SK-N-SH treated with all-trans-retinoic acid at 6 μM for 48 hours (cell line): ENCODE measurements around the gene ST3GAL3.

ENCODE experiments used
- ATAC-seq: fragments of 200-7000 bp; cut with Tn5 transposase; 3 replicates; pipeline ENCODE4 v1.9.1; 2020; ENCODE audit warnings: mild to moderate bottlenecking, moderate library complexity
- CSDC2 ChIP-seq: fragments of 250-450 bp; sonication (Bioruptor Pico); IDR thresholded peaks from 2 replicates; pipeline ENCODE4 v1.5.0; 2020; ENCODE audit warnings: mild to moderate bottlenecking, moderate library complexity
- ESRRG ChIP-seq: fragments of 250-450 bp; sonication (Bioruptor Pico); IDR thresholded peaks from 2 replicates; pipeline ENCODE4 v1.6.1; 2021; ENCODE audit warnings: mild to moderate bottlenecking
- ISL1 ChIP-seq: fragments of 250-450 bp; sonication (Bioruptor Pico); IDR thresholded peaks from 2 replicates; pipeline ENCODE4 v2.1.2; 2022; ENCODE audit warnings: mild to moderate bottlenecking, moderate library complexity
- OSR1 ChIP-seq: fragments of 250-450 bp; sonication (Bioruptor Pico); IDR thresholded peaks from 2 replicates; pipeline ENCODE4 v1.8.0; 2022; ENCODE audit warnings: moderate library complexity, mild to moderate bottlenecking, inconsistent platforms
- PPARA ChIP-seq: fragments of 250-450 bp; sonication (Bioruptor Pico); IDR thresholded peaks from 2 replicates; pipeline ENCODE4 v1.5.0; 2020; ENCODE audit warnings: mild to moderate bottlenecking, borderline replicate concordance
- RARB ChIP-seq: fragments of 250-450 bp; sonication (Bioruptor Pico); IDR thresholded peaks from 2 replicates; pipeline ENCODE4 v1.8.0; 2021; ENCODE audit warnings: mild to moderate bottlenecking, moderate library complexity
- SNAI2 ChIP-seq: fragments of 250-450 bp; sonication (Bioruptor Pico); IDR thresholded peaks from 2 replicates; pipeline ENCODE4 v1.5.0; 2020; ENCODE audit warnings: mild to moderate bottlenecking, moderate library complexity
- TCF4 ChIP-seq: fragments of 250-450 bp; sonication (Bioruptor Pico); IDR thresholded peaks from 2 replicates; pipeline ENCODE4 v1.8.0; 2021; ENCODE audit warnings: mild to moderate bottlenecking, moderate library complexity, borderline replicate concordance
- TOX ChIP-seq: fragments of 250-450 bp; sonication (Bioruptor Pico); IDR thresholded peaks from 2 replicates; pipeline ENCODE4 v1.8.0; 2021; ENCODE audit warnings: mild to moderate bottlenecking, moderate library complexity, borderline replicate concordance
- ZC3H10 ChIP-seq: fragments of 250-450 bp; sonication (Bioruptor Pico); IDR thresholded peaks from 2 replicates; pipeline ENCODE4 v1.5.1; 2021; ENCODE audit warnings: mild to moderate bottlenecking, moderate library complexity
- ZFP3 ChIP-seq: fragments of 250-450 bp; sonication (Bioruptor Pico); IDR thresholded peaks from 2 replicates; pipeline ENCODE4 v1.5.0; 2020; ENCODE audit warnings: mild to moderate bottlenecking, moderate library complexity
- ZFP30 ChIP-seq: fragments of 450-650 bp; formaldehyde crosslinking; IDR thresholded peaks from 2 replicates; pipeline ENCODE4 v1.5.0; 2022; ENCODE audit warnings: mild to moderate bottlenecking, moderate library complexity
- ZNF565 ChIP-seq: fragments of 450-650 bp; formaldehyde crosslinking; conservative IDR thresholded peaks from 2 replicates; pipeline ENCODE4 v1.5.0; 2020; ENCODE audit warnings: low read depth, mild to moderate bottlenecking, moderate library complexity
- ZNF70 ChIP-seq: fragments of 450-650 bp; formaldehyde crosslinking; IDR thresholded peaks from 2 replicates; pipeline ENCODE4 v1.5.0; 2020; ENCODE audit warnings: mild to moderate bottlenecking, moderate library complexity
- TF ChIP-seq, protein P1 (sequence below): fragments of 250-450 bp; sonication (Bioruptor Pico); IDR thresholded peaks from 2 replicates; pipeline ENCODE4 v1.8.0; 2020; ENCODE audit warnings: mild to moderate bottlenecking, moderate library complexity, borderline replicate concordance
- TF ChIP-seq, protein P2 (sequence below): fragments of 250-450 bp; sonication (Bioruptor Pico); IDR thresholded peaks from 2 replicates; pipeline ENCODE4 v1.5.1; 2020; ENCODE audit warnings: low read depth, mild to moderate bottlenecking, moderate library complexity
- TF ChIP-seq, protein P3 (sequence below): fragments of 250-450 bp; sonication (Bioruptor Pico); IDR thresholded peaks from 2 replicates; pipeline ENCODE4 v1.5.1; 2021; ENCODE audit warnings: mild to moderate bottlenecking, moderate library complexity
- TF ChIP-seq, protein P4 (sequence below): fragments of 250-450 bp; sonication (Bioruptor Pico); IDR thresholded peaks from 2 replicates; pipeline ENCODE4 v1.8.0; 2021; ENCODE audit warnings: low read depth, mild to moderate bottlenecking, moderate library complexity, borderline replicate concordance
- TF ChIP-seq, protein P5 (sequence below): fragments of 250-450 bp; sonication (Bioruptor Pico); IDR thresholded peaks from 2 replicates; pipeline ENCODE4 v1.5.0; 2020; ENCODE audit warnings: mild to moderate bottlenecking, moderate library complexity

ST3GAL3 gene

DNA sequence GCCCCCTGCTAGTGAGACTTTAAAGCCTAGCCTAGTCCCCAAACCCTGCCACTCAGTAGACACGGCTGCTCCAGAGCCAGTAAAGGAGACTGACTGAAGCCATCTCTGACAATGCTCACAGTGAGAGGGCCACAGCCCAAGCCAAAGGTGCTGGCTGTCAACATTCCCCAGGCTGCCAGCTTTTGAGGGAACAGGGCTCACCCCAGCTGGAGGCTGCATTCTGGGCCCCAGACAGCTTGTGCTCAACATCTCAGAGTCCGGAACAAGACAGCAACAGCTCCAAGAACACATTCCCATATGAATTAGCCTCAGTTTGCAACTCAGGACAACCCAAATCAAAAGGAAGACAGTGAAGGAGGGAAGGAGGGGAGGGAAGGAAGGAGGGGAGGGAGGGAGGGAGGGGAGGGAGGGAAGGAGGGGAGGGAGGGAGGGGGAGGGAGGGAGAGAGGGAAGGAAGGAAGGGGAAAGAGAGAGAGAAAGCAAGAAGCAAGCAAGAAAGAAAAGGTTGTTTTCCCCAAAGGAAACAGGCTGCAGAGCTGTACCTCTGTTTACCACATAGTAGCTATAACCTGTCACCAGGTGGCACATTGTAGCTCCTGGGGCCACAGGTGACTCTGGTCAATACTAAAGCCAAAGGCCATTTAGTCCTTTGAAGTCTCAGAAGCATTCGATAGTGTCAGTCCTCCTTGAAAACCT, 231.7 kb downstream of the ST3GAL3 start (continued):
- TF ChIP-seq ZNF565 (CRISPR knock-in tag) (no peak), ZNF70 (no peak), ZFP3 (no peak), OSR1 (CRISPR knock-in tag) (no peak), TCF4 (CRISPR knock-in tag) (no peak)
- TF ChIP-seq, protein P1, sequence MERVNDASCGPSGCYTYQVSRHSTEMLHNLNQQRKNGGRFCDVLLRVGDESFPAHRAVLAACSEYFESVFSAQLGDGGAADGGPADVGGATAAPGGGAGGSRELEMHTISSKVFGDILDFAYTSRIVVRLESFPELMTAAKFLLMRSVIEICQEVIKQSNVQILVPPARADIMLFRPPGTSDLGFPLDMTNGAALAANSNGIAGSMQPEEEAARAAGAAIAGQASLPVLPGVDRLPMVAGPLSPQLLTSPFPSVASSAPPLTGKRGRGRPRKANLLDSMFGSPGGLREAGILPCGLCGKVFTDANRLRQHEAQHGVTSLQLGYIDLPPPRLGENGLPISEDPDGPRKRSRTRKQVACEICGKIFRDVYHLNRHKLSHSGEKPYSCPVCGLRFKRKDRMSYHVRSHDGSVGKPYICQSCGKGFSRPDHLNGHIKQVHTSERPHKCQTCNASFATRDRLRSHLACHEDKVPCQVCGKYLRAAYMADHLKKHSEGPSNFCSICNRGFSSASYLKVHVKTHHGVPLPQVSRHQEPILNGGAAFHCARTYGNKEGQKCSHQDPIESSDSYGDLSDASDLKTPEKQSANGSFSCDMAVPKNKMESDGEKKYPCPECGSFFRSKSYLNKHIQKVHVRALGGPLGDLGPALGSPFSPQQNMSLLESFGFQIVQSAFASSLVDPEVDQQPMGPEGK (CRISPR knock-in tag), result no peak
- TF ChIP-seq, all 23 proteins: peak for 0

DNA sequence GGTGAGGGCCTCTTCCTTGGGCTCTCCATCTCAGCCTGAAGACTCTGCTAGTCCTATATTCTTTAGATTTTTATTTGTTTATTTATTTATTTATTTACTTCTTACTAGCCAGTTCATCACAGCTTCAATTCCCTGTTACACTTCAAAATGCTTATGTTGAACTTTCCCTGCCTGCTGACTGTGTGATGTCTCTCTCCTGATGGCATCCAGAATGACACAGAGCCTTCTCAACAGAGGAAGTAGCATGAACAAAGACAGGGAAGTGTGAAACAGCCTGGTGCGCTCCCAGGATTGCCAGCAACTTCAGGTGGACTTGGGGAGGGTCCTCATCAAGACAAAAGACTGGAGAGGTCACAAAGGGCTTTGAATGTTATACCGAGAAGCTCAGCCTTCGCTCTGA, 235.1 kb downstream of the ST3GAL3 start:
- no peak for ATAC-seq
- TF ChIP-seq, protein P2, sequence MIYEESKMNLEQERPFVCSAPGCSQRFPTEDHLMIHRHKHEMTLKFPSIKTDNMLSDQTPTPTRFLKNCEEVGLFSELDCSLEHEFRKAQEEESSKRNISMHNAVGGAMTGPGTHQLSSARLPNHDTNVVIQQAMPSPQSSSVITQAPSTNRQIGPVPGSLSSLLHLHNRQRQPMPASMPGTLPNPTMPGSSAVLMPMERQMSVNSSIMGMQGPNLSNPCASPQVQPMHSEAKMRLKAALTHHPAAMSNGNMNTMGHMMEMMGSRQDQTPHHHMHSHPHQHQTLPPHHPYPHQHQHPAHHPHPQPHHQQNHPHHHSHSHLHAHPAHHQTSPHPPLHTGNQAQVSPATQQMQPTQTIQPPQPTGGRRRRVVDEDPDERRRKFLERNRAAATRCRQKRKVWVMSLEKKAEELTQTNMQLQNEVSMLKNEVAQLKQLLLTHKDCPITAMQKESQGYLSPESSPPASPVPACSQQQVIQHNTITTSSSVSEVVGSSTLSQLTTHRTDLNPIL, result no peak
- TF ChIP-seq ISL1 (CRISPR knock-in tag) (no peak), ZNF70 (no peak), ZNF565 (CRISPR knock-in tag) (no peak), ESRRG (CRISPR knock-in tag) (no peak), TOX (no peak), ZFP3 (no peak), SNAI2 (no peak), ZFP30 (CRISPR knock-in tag) (no peak), PPARA (CRISPR knock-in tag) (no peak), CSDC2 (CRISPR knock-in tag) (no peak), OSR1 (CRISPR knock-in tag) (no peak), ZC3H10 (CRISPR knock-in tag) (no peak), RARB (no peak), TCF4 (CRISPR knock-in tag) (no peak)
- TF ChIP-seq, protein P3, sequence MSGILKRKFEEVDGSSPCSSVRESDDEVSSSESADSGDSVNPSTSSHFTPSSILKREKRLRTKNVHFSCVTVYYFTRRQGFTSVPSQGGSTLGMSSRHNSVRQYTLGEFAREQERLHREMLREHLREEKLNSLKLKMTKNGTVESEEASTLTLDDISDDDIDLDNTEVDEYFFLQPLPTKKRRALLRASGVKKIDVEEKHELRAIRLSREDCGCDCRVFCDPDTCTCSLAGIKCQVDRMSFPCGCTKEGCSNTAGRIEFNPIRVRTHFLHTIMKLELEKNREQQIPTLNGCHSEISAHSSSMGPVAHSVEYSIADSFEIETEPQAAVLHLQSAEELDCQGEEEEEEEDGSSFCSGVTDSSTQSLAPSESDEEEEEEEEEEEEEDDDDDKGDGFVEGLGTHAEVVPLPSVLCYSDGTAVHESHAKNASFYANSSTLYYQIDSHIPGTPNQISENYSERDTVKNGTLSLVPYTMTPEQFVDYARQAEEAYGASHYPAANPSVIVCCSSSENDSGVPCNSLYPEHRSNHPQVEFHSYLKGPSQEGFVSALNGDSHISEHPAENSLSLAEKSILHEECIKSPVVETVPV (CRISPR knock-in tag), result no peak
- TF ChIP-seq, protein P4, sequence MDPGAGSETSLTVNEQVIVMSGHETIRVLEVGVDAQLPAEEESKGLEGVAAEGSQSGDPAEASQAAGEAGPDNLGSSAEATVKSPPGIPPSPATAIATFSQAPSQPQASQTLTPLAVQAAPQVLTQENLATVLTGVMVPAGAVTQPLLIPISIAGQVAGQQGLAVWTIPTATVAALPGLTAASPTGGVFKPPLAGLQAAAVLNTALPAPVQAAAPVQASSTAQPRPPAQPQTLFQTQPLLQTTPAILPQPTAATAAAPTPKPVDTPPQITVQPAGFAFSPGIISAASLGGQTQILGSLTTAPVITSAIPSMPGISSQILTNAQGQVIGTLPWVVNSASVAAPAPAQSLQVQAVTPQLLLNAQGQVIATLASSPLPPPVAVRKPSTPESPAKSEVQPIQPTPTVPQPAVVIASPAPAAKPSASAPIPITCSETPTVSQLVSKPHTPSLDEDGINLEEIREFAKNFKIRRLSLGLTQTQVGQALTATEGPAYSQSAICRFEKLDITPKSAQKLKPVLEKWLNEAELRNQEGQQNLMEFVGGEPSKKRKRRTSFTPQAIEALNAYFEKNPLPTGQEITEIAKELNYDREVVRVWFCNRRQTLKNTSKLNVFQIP (CRISPR knock-in tag), result no peak
- TF ChIP-seq, protein P5, sequence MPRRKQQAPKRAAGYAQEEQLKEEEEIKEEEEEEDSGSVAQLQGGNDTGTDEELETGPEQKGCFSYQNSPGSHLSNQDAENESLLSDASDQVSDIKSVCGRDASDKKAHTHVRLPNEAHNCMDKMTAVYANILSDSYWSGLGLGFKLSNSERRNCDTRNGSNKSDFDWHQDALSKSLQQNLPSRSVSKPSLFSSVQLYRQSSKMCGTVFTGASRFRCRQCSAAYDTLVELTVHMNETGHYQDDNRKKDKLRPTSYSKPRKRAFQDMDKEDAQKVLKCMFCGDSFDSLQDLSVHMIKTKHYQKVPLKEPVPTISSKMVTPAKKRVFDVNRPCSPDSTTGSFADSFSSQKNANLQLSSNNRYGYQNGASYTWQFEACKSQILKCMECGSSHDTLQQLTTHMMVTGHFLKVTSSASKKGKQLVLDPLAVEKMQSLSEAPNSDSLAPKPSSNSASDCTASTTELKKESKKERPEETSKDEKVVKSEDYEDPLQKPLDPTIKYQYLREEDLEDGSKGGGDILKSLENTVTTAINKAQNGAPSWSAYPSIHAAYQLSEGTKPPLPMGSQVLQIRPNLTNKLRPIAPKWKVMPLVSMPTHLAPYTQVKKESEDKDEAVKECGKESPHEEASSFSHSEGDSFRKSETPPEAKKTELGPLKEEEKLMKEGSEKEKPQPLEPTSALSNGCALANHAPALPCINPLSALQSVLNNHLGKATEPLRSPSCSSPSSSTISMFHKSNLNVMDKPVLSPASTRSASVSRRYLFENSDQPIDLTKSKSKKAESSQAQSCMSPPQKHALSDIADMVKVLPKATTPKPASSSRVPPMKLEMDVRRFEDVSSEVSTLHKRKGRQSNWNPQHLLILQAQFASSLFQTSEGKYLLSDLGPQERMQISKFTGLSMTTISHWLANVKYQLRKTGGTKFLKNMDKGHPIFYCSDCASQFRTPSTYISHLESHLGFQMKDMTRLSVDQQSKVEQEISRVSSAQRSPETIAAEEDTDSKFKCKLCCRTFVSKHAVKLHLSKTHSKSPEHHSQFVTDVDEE (CRISPR knock-in tag), result no peak
- TF ChIP-seq, protein P1 (CRISPR knock-in tag), result no peak
